Activated T-cell treated with anti-CD3 and anti-CD28 coated beads, Interleukin-2, amount 50 U/mL, for 4 hours (primary cell): ENCODE measurements around the gene CAPZB. TPM values are rescaled to one million over a fixed set of nuclear protein-coding genes. Genes with fewer than 3 reads are reported as not detected.

ENCODE experiments used
- ATAC-seq, 2 donors: fragments of 200-7000 bp; cut with Tn5 transposase; one replicate each; pipeline ENCODE4 v1.10.0; 2021
- DNase-seq: peaks from one replicate; pipeline ENCODE4 v3.0.0-alpha.2; 2020
- H3K27me3 Mint-ChIP-seq: one replicate; pipeline ENCODE4 v1.8.0; 2021; ENCODE audit warnings: low read depth, mixed read lengths
- H3K36me3 Mint-ChIP-seq: one replicate; pipeline ENCODE4 v1.8.0; 2022; ENCODE audit warnings: mixed read lengths; ENCODE audit not compliant: insufficient read depth
- H3K4me1 Mint-ChIP-seq: one replicate; pipeline ENCODE4 v1.8.0; 2021; ENCODE audit warnings: low read depth, mixed read lengths
- H3K4me3 Mint-ChIP-seq: one replicate; pipeline ENCODE4 v1.8.0; 2021; ENCODE audit warnings: mild to moderate bottlenecking, moderate library complexity, mixed read lengths
- H3K9me3 Mint-ChIP-seq: one replicate; pipeline ENCODE4 v1.8.0; 2021; ENCODE audit warnings: mixed read lengths
- total RNA-seq, 3 donors: library from RNA; stranded (reverse); gene quantifications; one replicate each; pipeline ENCODE4 v1.2.1, GENCODE V29; 2021

CAPZB gene
- total RNA-seq, 3 donors from 2014 or later, result 262 to 285 (median 264) TPM

- ATAC-seq, result no peak
- H3K4me1 Mint-ChIP-seq, result peaks cover 66% of the 10 kb centered on the region
- DNase-seq, result no peak
- no peaks in the 10 kb centered on the region for H3K9me3 Mint-ChIP-seq
- H3K27me3 Mint-ChIP-seq, result no peaks in the 10 kb centered on the region
- peaks cover 22% of the 10 kb centered on the region for H3K36me3 Mint-ChIP-seq
- no peak overlapping the region for H3K4me3 Mint-ChIP-seq
These were observed 85.1 kb downstream of the CAPZB start for GRCh38 chr1:19400192-19400611.

GRCh38 chr1:19398309-19398760, 87.0 kb downstream of the CAPZB start:
- ATAC-seq, result peak; percentile 77 to 85
- Mint-ChIP-seq H3K36me3 (peaks cover 23% of the 10 kb centered on the region), H3K4me3 (no peak overlapping the region), H3K9me3 (no peaks in the 10 kb centered on the region), H3K27me3 (no peaks in the 10 kb centered on the region), H3K4me1 (peaks cover 75% of the 10 kb centered on the region)
- no peak for DNase-seq

- H3K4me3 Mint-ChIP-seq, result no peak overlapping the region
- H3K27me3 Mint-ChIP-seq, result no peaks in the 10 kb centered on the region
- DNase-seq (no peak), ATAC-seq (no peak)
- peaks cover 18% of the 10 kb centered on the region for H3K36me3 Mint-ChIP-seq
- peaks cover 79% of the 10 kb centered on the region for H3K4me1 Mint-ChIP-seq
- no peaks in the 10 kb centered on the region for H3K9me3 Mint-ChIP-seq
These were observed 88.0 kb downstream of the CAPZB start for GRCh38 chr1:19397217-19397945.

- Mint-ChIP-seq H3K9me3 (no peaks in the 10 kb centered on the region), H3K27me3 (no peaks in the 10 kb centered on the region), H3K4me1 (peaks cover 88% of the 10 kb centered on the region), H3K4me3 (no peak overlapping the region), H3K36me3 (peaks cover 18% of the 10 kb centered on the region)
- ATAC-seq, result no peak
- no peak for DNase-seq
These were observed 89.1 kb downstream of the CAPZB start for GRCh38 chr1:19396280-19396679.

GRCh38 chr1:19395678-19396192, 89.6 kb downstream of the CAPZB start:
- peaks cover 88% of the 10 kb centered on the region for H3K4me1 Mint-ChIP-seq
- peaks cover 14% of the 10 kb centered on the region for H3K36me3 Mint-ChIP-seq
- no peak overlapping the region for H3K4me3 Mint-ChIP-seq
- DNase-seq (no peak), ATAC-seq (no peak)
- H3K27me3 Mint-ChIP-seq, result no peaks in the 10 kb centered on the region
- H3K9me3 Mint-ChIP-seq, result no peaks in the 10 kb centered on the region

GRCh38 chr1:19393046-19393445, 92.3 kb downstream of the CAPZB start:
- Mint-ChIP-seq H3K4me3 (no peak overlapping the region), H3K4me1 (peaks cover 90% of the 10 kb centered on the region), H3K9me3 (no peaks in the 10 kb centered on the region), H3K27me3 (no peaks in the 10 kb centered on the region), H3K36me3 (peaks cover 6% of the 10 kb centered on the region)
- DNase-seq (no peak), ATAC-seq (no peak)

- ATAC-seq (no peak), DNase-seq (no peak)
- H3K27me3 Mint-ChIP-seq, result no peaks in the 10 kb centered on the region
- H3K4me1 Mint-ChIP-seq, result peaks cover 87% of the 10 kb centered on the region
- H3K4me3 Mint-ChIP-seq, result peak overlapping the region; percentile 49
- H3K9me3 Mint-ChIP-seq, result no peaks in the 10 kb centered on the region
- peaks cover 6% of the 10 kb centered on the region for H3K36me3 Mint-ChIP-seq
These were observed 93.1 kb downstream of the CAPZB start for GRCh38 chr1:19392221-19392620.

GRCh38 chr1:19391596-19391981, 93.8 kb downstream of the CAPZB start:
- Mint-ChIP-seq H3K27me3 (no peaks in the 10 kb centered on the region), H3K4me3 (peak overlapping the region; percentile 80), H3K4me1 (peaks cover 88% of the 10 kb centered on the region), H3K36me3 (peaks cover 4% of the 10 kb centered on the region), H3K9me3 (no peaks in the 10 kb centered on the region)
- peak; percentile 3 to 6 for ATAC-seq
- no peak for DNase-seq

- ATAC-seq (peak; percentile 49 to 59), DNase-seq (peak; percentile 54)
- H3K4me3 Mint-ChIP-seq, result peak overlapping the region; percentile 80
- no peaks in the 10 kb centered on the region for H3K9me3 Mint-ChIP-seq
- peaks cover 87% of the 10 kb centered on the region for H3K4me1 Mint-ChIP-seq
- no peaks in the 10 kb centered on the region for H3K27me3 Mint-ChIP-seq
- peaks cover 4% of the 10 kb centered on the region for H3K36me3 Mint-ChIP-seq
These were observed 94.3 kb downstream of the CAPZB start for GRCh38 chr1:19390901-19391595.

GRCh38 chr1:19390166-19390850, 95.0 kb downstream of the CAPZB start:
- Mint-ChIP-seq H3K27me3 (no peaks in the 10 kb centered on the region), H3K36me3 (peaks cover 4% of the 10 kb centered on the region), H3K9me3 (no peaks in the 10 kb centered on the region), H3K4me3 (peak overlapping the region; percentile 80), H3K4me1 (peaks cover 80% of the 10 kb centered on the region)
- no peak for DNase-seq
- ATAC-seq, result no peak

- ATAC-seq (no peak), DNase-seq (no peak)
- H3K27me3 Mint-ChIP-seq, result no peaks in the 10 kb centered on the region
- peaks cover 6% of the 10 kb centered on the region for H3K36me3 Mint-ChIP-seq
- H3K9me3 Mint-ChIP-seq, result no peaks in the 10 kb centered on the region
- no peak overlapping the region for H3K4me3 Mint-ChIP-seq
- peaks cover 69% of the 10 kb centered on the region for H3K4me1 Mint-ChIP-seq
These were observed 96.4 kb downstream of the CAPZB start for GRCh38 chr1:19388980-19389379.

GRCh38 chr1:19387045-19387467, 98.3 kb downstream of the CAPZB start:
- Mint-ChIP-seq H3K9me3 (no peaks in the 10 kb centered on the region), H3K36me3 (peaks cover 11% of the 10 kb centered on the region)

GRCh38 chr1:19385869-19386591, 99.3 kb downstream of the CAPZB start:
- peaks cover 11% of the 10 kb centered on the region for H3K36me3 Mint-ChIP-seq
- no peaks in the 10 kb centered on the region for H3K27me3 Mint-ChIP-seq
- H3K4me3 Mint-ChIP-seq, result no peak overlapping the region
- no peaks in the 10 kb centered on the region for H3K9me3 Mint-ChIP-seq
- DNase-seq, result no peak
- ATAC-seq, result no peak
- H3K4me1 Mint-ChIP-seq, result peaks cover 44% of the 10 kb centered on the region

More at GRCh38 chr1:19387045-19387467, 98.3 kb downstream of the CAPZB start:
- Mint-ChIP-seq H3K4me1 (peaks cover 54% of the 10 kb centered on the region), H3K4me3 (no peak overlapping the region), H3K27me3 (no peaks in the 10 kb centered on the region)
- ATAC-seq (no peak), DNase-seq (no peak)

- Mint-ChIP-seq H3K4me3 (no peak overlapping the region), H3K36me3 (peaks cover 11% of the 10 kb centered on the region), H3K4me1 (peaks cover 36% of the 10 kb centered on the region), H3K27me3 (no peaks in the 10 kb centered on the region), H3K9me3 (no peaks in the 10 kb centered on the region)
- DNase-seq, result no peak
- no peak for ATAC-seq
These were observed 100.1 kb downstream of the CAPZB start for GRCh38 chr1:19385221-19385620.
